GM12892 (cell line): ENCODE measurements around the gene SEC14L1.

Source experiments
- POLR2A ChIP-seq: IDR thresholded peaks from 2 replicates; pipeline ENCODE4 v1.6.1; 2011; ENCODE audit warnings: low read depth, low read length, control low read depth
- POLR2AphosphoS5 ChIP-seq: IDR thresholded peaks from 2 replicates; pipeline ENCODE4 v1.6.1; 2011; ENCODE audit warnings: low read depth, low read length, control low read depth

GRCh38 chr17:77214328-77214727 is 73.6 kb downstream of the SEC14L1 start:
- no peak for TF ChIP-seq POLR2AphosphoS5
- no peak for TF ChIP-seq POLR2A
